ENCODE data around the gene PRXL2A.
A peak's percentile ranks its signal among the peaks of the same experiment; 100 is the strongest.

Gene PRXL2A

GRCh38 chr10:80447436-80448190, 39.3 kb downstream of the PRXL2A start:
- DNase-seq, result no peak

- no peak for DNase-seq
Observed at GRCh38 chr10:80448209-80448942, 40.0 kb downstream of the PRXL2A start.

- DNase-seq, result no peak
Observed at GRCh38 chr10:80449520-80449919, 41.2 kb downstream of the PRXL2A start.

- no peak for DNase-seq
Observed at GRCh38 chr10:80451132-80451531, 42.8 kb downstream of the PRXL2A start.

GRCh38 chr10:80452069-80452468, 43.7 kb downstream of the PRXL2A start:
- DNase-seq, result no peak

GRCh38 chr10:80452640-80453039, 44.3 kb downstream of the PRXL2A start:
- no peak for DNase-seq

- DNase-seq, result no peak
Observed at GRCh38 chr10:80453056-80453841, 44.9 kb downstream of the PRXL2A start.

- DNase-seq, result peak; percentile 30
Observed at GRCh38 chr10:80453842-80454512, 45.6 kb downstream of the PRXL2A start, which contains the start of gene TSPAN14. TSS of gene TSPAN14 (plus strand) at chr10:80454310. CDS start at chr10:80489234, 34,924 bp downstream.

- DNase-seq, result peak; percentile 36
Observed at GRCh38 chr10:80454513-80455460, 46.4 kb downstream of the PRXL2A start.

GRCh38 chr10:80455461-80456349, 47.4 kb downstream of the PRXL2A start:
- no peak for DNase-seq

- no peak for DNase-seq
Observed at GRCh38 chr10:80457554-80458262, 49.4 kb downstream of the PRXL2A start.

GRCh38 chr10:80458263-80458625, 49.9 kb downstream of the PRXL2A start:
- DNase-seq, result no peak

GRCh38 chr10:80458638-80459037, 50.3 kb downstream of the PRXL2A start:
- DNase-seq, result no peak

GRCh38 chr10:80459047-80459865, 50.9 kb downstream of the PRXL2A start:
- peak; percentile 75 for DNase-seq

GRCh38 chr10:80460399-80461207, 52.3 kb downstream of the PRXL2A start:
- no peak for DNase-seq

GRCh38 chr10:80461208-80462183, 53.1 kb downstream of the PRXL2A start:
- DNase-seq, result no peak
